GM19240 (cell line): ENCODE results near the gene NPTX2.
"Not testable (repeated sequence)": the region's sequence is repeated elsewhere in the genome, so short reads cannot be mapped to it uniquely, and the experiment has no call there.

Experiments
- DNase-seq: peaks from one replicate; pipeline ENCODE4 v3.0.0; 2011; ENCODE audit warnings: low spot score; ENCODE audit not compliant: insufficient read length

The NPTX2 gene, protein sequence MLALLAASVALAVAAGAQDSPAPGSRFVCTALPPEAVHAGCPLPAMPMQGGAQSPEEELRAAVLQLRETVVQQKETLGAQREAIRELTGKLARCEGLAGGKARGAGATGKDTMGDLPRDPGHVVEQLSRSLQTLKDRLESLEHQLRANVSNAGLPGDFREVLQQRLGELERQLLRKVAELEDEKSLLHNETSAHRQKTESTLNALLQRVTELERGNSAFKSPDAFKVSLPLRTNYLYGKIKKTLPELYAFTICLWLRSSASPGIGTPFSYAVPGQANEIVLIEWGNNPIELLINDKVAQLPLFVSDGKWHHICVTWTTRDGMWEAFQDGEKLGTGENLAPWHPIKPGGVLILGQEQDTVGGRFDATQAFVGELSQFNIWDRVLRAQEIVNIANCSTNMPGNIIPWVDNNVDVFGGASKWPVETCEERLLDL

DNA sequence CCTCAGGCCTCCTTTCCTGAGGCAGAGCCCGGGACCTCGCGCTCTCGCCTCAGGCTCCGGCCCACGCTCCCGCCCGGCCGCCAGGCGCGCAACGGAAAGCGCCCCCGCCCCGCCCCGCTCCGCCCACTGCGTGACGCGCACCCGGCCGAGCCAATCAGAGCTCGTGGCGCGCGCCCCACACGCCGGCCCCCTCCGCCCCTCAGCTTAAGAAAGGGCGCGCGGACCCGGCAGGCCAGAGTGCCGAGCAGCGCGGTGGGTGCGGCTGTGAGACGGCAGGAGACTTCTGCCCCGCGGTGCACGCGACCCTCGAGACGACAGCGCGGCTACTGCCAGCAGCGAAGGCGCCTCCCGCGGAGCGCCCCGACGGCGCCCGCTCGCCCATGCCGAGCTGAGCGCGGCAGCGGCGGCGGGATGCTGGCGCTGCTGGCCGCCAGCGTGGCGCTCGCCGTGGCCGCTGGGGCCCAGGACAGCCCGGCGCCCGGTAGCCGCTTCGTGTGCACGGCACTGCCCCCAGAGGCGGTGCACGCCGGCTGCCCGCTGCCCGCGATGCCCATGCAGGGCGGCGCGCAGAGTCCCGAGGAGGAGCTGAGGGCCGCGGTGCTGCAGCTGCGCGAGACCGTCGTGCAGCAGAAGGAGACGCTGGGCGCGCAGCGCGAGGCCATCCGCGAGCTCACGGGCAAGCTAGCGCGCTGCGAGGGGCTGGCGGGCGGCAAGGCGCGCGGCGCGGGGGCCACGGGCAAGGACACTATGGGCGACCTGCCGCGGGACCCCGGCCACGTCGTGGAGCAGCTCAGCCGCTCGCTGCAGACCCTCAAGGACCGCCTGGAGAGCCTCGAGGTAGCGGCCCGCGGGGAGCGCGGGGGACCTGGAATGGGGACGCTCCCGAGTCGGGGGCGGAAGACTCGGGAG, at the start of gene NPTX2:
Gene NPTX2, plus strand, starts transcription at position 235 of the 909 bp plus-strand sequence. Its CDS starts 177 bp downstream, at position 412.
- no peak for DNase-seq

- DNase-seq: no peak
Observed at GRCh38 chr7:98567991-98568390, 49.1 kb upstream of the NPTX2 start.

DNA sequence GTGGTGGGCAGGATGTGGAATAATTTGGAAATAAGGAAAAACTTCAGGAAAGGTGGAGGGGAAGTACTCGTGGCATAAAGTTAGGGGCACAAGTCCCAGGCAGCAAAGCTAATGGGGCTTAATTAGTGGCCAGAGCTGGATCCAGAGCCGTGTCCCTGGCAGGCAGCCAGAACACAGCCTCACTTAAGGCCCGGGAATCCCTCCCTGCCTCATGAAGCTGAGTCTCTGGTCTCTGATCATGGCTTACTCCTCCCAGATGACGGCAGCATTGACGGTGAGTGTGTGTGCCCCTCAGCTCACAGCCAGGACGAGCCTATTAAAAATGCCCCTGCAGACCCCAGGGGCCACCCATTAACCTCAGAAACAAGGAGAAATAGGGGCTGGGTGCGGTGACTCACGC, 48.2 kb upstream of the NPTX2 start:
- DNase-seq: no peak

GRCh38 chr7:98569691-98570337, 47.3 kb upstream of the NPTX2 start:
- no peak for DNase-seq

DNA sequence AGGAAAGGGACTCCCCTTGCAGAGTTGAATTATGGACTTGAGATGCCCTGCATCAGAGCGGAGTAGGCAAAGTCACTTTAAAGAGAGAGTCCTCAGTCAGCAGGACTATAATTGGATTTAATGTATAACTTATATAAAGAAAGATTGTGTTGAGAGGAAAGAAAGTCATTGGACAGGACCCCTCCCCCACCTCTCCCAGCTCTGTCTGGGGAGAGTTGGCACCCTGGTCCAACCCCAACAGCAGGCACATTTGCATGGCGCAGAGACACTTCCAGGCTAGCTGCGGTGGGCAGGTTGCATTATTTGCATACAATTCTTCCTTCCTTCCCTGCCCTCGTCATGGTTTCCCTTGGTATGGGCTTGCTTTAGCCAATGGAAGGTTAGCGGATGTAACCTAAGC, 46.1 kb upstream of the NPTX2 start:
- no peak for DNase-seq

GRCh38 chr7:98571986-98572385, 45.1 kb upstream of the NPTX2 start:
- DNase-seq: no peak

DNA sequence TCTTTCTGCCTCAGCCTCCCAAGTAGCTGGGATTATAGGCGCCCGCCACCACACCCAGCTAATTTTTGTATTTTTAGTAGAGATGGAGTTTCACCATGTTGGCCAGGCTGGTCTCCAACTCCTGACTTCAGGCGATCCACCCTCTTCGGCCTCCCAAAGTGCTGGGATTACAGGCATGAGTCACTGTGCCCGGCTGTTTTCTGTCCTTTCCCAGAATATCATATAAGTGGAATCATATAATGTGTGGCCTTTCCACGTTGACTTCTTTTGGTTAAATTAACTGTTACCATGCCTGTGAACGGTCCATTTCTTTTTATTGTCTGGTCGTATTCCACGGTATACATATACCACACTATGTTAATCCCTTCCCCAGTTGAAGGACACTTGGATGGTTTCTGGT, 44.4 kb upstream of the NPTX2 start:
- DNase-seq: not testable (repeated sequence)

DNA sequence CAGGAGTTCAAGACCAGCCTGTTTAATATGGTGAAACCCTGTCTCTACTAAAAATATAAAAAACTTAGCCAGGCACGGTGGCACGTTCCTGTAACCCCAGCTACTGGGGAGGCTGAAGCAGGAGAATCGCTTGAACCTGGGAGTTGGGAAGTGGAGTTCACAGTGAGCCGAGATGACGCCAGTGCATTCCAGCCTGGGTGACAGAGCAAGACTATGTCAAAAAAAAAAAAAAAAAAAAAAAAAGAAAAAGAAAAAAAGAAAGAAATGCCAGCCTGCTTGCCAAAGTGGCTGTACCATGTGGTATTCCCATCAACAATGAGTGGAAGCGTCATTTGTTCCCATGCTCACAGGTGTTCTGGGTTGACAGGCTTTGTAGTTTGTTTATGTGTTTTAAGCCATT, 43.3 kb upstream of the NPTX2 start:
- DNase-seq: no peak

DNA sequence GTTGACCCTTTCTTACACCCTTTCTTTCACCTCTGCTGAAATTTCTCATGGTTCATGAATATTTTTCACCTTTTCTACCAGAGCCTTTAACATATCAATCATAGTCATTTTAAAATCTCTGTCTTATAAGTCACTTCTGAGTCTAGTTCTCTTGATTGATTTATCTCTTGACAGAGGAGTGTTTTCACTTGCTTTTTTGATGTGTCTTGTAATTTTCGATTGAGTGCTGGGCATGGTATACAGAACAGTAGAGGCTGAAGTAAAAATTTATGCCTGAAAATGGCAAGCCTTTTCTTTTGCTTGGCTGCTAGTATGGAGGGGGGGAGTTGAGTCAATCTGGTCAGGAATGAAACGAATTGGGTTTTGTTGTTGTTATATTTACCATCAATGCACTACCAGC, 41.2 kb upstream of the NPTX2 start:
- no peak for DNase-seq

DNA sequence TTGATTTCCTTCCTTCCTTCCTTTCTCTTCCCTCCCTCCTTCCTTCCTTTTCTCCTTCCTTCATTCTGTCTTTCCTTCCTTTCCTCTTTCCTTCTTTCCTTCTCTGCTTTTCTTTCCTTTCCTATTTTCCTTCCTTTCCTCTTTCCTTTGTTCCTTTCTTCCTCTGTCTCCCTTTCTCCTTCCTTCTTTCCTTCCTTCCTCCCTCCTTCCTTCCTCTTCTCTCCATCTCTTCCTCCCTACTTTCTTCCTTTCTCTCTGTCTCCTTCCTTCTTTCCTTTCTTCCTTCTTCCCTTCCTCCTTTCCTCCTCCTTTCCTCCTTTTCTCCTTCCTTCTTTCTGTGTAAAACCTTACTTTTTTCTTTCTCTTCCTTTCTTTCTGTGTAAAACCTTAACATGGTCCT, 32.3 kb upstream of the NPTX2 start:
- DNase-seq: no peak

- no peak for DNase-seq
Observed at GRCh38 chr7:98591926-98592325, 25.2 kb upstream of the NPTX2 start.

GRCh38 chr7:98594348-98594747, 22.7 kb upstream of the NPTX2 start:
- DNase-seq: no peak

- no peak for DNase-seq
Observed at GRCh38 chr7:98594787-98595186, 22.3 kb upstream of the NPTX2 start.

DNA sequence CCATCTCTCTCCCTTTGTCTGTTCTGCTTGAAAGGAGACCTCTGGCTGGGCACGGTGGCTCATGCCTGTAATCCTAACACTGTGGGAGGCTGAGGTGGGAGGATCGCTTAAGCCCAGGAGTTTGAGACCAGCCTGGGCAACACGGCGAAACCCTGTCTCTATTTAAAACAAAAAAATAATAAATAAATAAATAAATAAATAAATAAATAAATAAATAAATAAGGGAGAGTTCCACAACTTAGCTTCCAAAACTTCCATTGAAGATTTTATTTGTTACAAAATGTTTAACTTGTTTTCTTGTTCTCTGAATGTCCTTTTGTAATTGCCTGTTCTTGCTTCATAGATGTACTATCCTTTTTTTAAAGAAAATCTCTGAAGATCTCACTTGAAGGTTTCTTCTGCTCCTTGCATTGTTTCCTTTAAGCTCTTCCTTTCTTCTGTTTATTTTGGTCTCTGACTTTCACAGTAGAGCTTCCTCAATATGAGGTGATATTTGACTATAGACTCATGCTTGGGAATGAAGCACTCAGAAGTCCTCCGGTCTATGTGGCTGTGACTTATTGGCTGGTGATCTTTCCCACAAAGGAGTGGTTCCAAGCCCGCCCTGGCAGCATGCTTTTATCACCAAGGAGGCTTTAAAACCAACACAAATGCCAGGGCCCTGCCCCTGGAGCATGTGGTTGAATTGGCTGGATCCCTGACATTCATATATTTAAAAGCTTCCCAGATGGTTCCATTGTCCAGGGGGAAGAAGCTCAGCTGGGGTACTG, 18.1 kb upstream of the NPTX2 start:
- no peak for DNase-seq

DNA sequence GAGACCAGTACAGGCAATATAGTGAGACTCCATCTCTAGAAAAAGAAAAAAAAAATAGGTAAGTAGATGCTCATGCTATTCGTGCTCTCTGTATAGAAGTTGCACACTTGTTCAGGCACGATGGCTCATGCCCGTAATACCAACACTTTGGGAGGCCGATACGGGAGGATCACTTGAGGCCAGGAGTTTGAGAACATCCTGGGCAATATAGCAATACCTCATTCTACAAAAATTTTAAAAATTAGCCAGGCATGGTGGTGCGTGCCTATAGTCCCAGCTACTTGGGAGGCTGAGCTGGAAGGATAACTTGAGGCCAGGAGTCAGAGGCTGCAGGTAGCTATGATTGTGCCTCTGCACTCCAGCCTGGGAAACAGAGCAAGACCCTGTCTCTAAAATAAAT, 17.2 kb upstream of the NPTX2 start:
- no peak for DNase-seq

GRCh38 chr7:98602755-98603398, 14.2 kb upstream of the NPTX2 start:
- no peak for DNase-seq

DNA sequence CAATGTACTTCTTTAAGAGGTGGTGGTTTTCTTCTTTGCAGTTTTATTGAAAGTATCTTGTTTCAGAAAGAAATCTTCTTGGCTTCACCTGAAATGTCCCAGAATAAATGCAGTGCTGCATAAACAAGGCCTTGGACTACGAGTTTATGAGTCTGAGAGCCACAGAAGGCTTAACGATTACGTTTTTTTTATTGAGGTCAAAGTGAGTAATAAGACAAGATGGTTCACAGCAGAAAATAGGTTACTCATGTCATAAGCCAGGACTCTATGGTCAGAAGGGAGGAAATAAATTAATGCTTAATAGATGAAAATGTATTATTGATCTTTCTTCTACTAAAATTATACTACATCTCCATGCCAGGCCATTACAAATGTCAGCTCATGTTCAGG, 13.7 kb upstream of the NPTX2 start:
- no peak for DNase-seq

DNA sequence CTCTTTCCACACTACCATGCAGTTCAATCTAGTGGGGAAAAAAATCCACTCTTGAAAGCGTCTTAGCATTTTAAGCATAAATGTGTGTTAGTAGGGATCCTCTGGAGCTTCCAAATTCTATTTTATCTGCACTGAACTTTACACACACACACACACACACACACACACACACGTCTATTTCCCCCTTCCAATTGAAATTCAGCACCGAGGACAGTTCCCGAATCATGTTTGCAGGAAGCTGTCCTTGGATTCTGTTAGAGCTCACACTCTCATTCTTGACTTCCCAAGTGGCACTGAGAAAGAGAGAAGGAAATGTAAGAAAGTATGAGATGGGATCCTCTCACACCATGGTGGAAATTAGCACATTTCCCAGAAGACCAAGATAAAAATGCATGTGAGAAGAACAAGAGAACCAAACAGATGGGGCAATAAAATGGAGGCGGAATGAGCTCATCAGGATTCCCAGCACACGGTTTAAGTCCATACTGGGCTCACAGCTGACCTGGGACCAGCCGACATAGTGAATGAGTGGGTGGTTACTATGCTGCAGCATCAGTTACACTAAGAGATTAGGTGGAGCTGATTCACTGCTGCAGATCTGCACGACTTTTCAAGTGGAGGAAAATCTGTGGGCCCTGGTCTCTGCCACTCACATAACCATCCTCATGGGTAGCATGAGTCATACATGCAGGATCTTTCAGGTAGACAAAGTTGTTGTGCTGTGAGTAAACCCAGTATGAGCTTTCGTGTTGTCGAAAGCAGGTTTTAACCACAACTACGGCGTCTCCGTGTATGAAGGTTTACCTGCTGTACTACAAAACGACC, 3.3 kb upstream of the NPTX2 start:
- no peak for DNase-seq

- DNase-seq: no peak
Observed at GRCh38 chr7:98616381-98617050, 569 bp upstream of the NPTX2 start.
